Stomach (tissue), 4 donors: ENCODE results near the gene PHKB.

Source experiments
- CTCF ChIP-seq, 7 experiments: fragments of 450-650 bp in 4 of 7; fragments of 200-600 bp in 3 of 7; sonication (generic) in 3 of 7; IDR thresholded peaks; one replicate each; pipeline ENCODE4 v1.5.1; 2016 to 2019; ENCODE audit warnings: antibody characterized with exemption in 7 of 7, control low read depth in 2 of 7, mild to moderate bottlenecking in 1 of 7
- EP300 ChIP-seq: sonication (generic); formaldehyde crosslinking; IDR thresholded peaks from one replicate; pipeline ENCODE4 v1.6.1; 2017; ENCODE audit warnings: antibody characterized with exemption
- POLR2A ChIP-seq, 4 donors: fragments of 450-650 bp; IDR thresholded peaks; one replicate each; pipeline ENCODE4 v1.6.1; 2016; ENCODE audit warnings: antibody characterized with exemption in 4 of 4, control low read depth in 2 of 4, mild to moderate bottlenecking in 1 of 4, moderate library complexity in 1 of 4
- POLR2AphosphoS5 ChIP-seq, 3 donors: sonication (generic); formaldehyde crosslinking; IDR thresholded peaks; one replicate each; pipeline ENCODE4 v1.6.1; 2016; ENCODE audit warnings: antibody characterized with exemption in 3 of 3

- no peak for TF ChIP-seq CTCF (IDR thresholded peaks at IDR 0.05)
- no peak for TF ChIP-seq POLR2A (IDR thresholded peaks at IDR 0.05)
- no peak for TF ChIP-seq POLR2AphosphoS5 (IDR thresholded peaks at IDR 0.05)
- no peak for TF ChIP-seq EP300
Measured at GRCh38 chr16:47470810-47471209, 9.7 kb downstream of the PHKB start.
